K562 (cell line): Measurements from ENCODE around the gene THAP11. TPM values are rescaled to one million over a fixed set of nuclear protein-coding genes. Genes with fewer than 3 reads are reported as not detected.

ENCODE experiments used
- ATAC-seq: fragments of 200-7000 bp; cut with Tn5 transposase; 3 replicates; pipeline ENCODE4 v1.9.1; 2020; ENCODE audit warnings: moderate library complexity
- BruUV-seq: library from RNA; stranded (reverse); fragments of 400-500 nt; replicated peaks from 2 replicates; lab custom pipeline; 2021; lab: Mats Ljungman, UMichigan
- CTCF ChIA-PET: fragments of 300-600 bp; formaldehyde crosslinking; extraction: SDS; loops from one replicate; lab custom pipeline; 2021; ENCODE audit warnings: low intra/inter-chr PET ratio; lab: Yijun Ruan, JAX
- POLR2A ChIA-PET: fragments of 300-600, 350-650 bp; sonication (Branson Sonifier 250); formaldehyde crosslinking; extraction: SDS; loops from one replicate; lab custom pipeline; 2021; ENCODE audit warnings: antibody characterized with exemption, inconsistent platforms; lab: Yijun Ruan, JAX
- DNase-seq, 4 experiments: peaks; one replicate each; pipeline versions ENCODE4 v3.0.0 to v3.0.0-alpha.2; 2011 to 2018; ENCODE audit warnings: low spot score in 3 of 4, mixed read lengths in 3 of 4; ENCODE audit errors: extremely low read depth in 1 of 4
- FAIRE-seq: peaks from 2 replicates; lab custom pipeline; 2011; peaks lifted over from hg19 to GRCh38; lab: Jason Lieb, UNC
- H2AFZ ChIP-seq: 2 replicates; pipeline ENCODE4 v1.6.0; 2011; ENCODE audit warnings: low read depth, low read length, control low read depth, inconsistent platforms
- H3K27ac ChIP-seq: fragments of 200-600 bp; 3 replicates; pipeline ENCODE4 v1.8.0; 2011; ENCODE audit warnings: low read depth, mild to moderate bottlenecking, control low read depth, inconsistent platforms, low read length, moderate library complexity, mixed read lengths; ENCODE audit errors: extremely low read depth
- H3K27me3 ChIP-seq, 2 experiments: fragments of 300-600 bp in 1 of 2; 2 replicates in 1 of 2; 3 replicates in 1 of 2; pipeline versions ENCODE4 v1.6.0 to v1.8.0; 2011; ENCODE audit warnings: inconsistent platforms in 2 of 2, low read length in 2 of 2, mild to moderate bottlenecking in 1 of 2, mixed read lengths in 1 of 2, moderate library complexity in 1 of 2; ENCODE audit not compliant: control insufficient read depth in 2 of 2, insufficient read depth in 2 of 2
- H3K36me3 ChIP-seq: fragments of 300-600 bp; 3 replicates; pipeline ENCODE4 v1.8.0; 2011; ENCODE audit warnings: mild to moderate bottlenecking, low read length, inconsistent platforms; ENCODE audit not compliant: control insufficient read depth, insufficient read depth
- H3K4me1 ChIP-seq, 2 experiments: fragments of 200-600 bp in 1 of 2; replicated peaks in 1 of 2; 2 replicates in 1 of 2; 3 replicates in 1 of 2; pipeline versions ENCODE4 v1.5.1 to v1.8.0; 2011; ENCODE audit warnings: inconsistent platforms in 2 of 2, low read length in 2 of 2, mild to moderate bottlenecking in 1 of 2, mixed read lengths in 1 of 2, moderate library complexity in 1 of 2; ENCODE audit not compliant: control insufficient read depth in 2 of 2, insufficient read depth in 2 of 2
- H3K4me2 ChIP-seq: 2 replicates; pipeline ENCODE4 v1.6.1; 2011; ENCODE audit warnings: low read length, control low read depth, inconsistent platforms, mixed read lengths; ENCODE audit not compliant: insufficient read depth
- H3K4me3 ChIP-seq: fragments of 200-600 bp; sonication (generic), shearing (Covaris generic); 2 replicates; pipeline ENCODE4 v1.5.1; 2016; ENCODE audit warnings: control low read depth, inconsistent platforms
- H3K79me2 ChIP-seq: fragments of 200-600 bp; 3 replicates; pipeline ENCODE4 v1.8.0; 2011; ENCODE audit warnings: low read length, inconsistent platforms; ENCODE audit not compliant: control insufficient read depth, insufficient read depth
- H3K9ac ChIP-seq, 2 experiments: 2 replicates each; pipeline versions ENCODE4 v1.6.0 to v1.6.1; 2011; ENCODE audit warnings: low read depth in 2 of 2, low read length in 2 of 2, control low read depth in 1 of 2, inconsistent platforms in 1 of 2, mild to moderate bottlenecking in 1 of 2, mixed read lengths in 1 of 2; ENCODE audit not compliant: insufficient read depth in 1 of 2
- H3K9me1 ChIP-seq: one replicate; pipeline ENCODE4 v1.6.0; 2011; ENCODE audit warnings: inconsistent platforms, mild to moderate bottlenecking, low read length, moderate library complexity; ENCODE audit not compliant: control insufficient read depth, insufficient read depth
- H3K9me3 ChIP-seq: replicated peaks from 2 replicates; pipeline ENCODE4 v1.5.1; 2011; ENCODE audit warnings: low read depth, low read length, inconsistent platforms; ENCODE audit not compliant: control insufficient read depth, insufficient read depth
- H4K20me1 ChIP-seq: replicated peaks from 2 replicates; pipeline ENCODE4 v1.6.1; 2011; ENCODE audit warnings: low read length, inconsistent platforms, mixed read lengths; ENCODE audit not compliant: control insufficient read depth, insufficient read depth
- C11orf30 ChIP-seq: fragments of 450-650 bp; IDR thresholded peaks from 2 replicates; pipeline ENCODE4 v1.6.1; 2016; ENCODE audit warnings: low read depth, mild to moderate bottlenecking
- MTA1 ChIP-seq: fragments of 450-650 bp; IDR thresholded peaks from 2 replicates; pipeline ENCODE4 v1.6.1; 2017; ENCODE audit warnings: borderline replicate concordance
- POLR2A ChIP-seq: fragments of 450-650 bp; conservative IDR thresholded peaks from 2 replicates; pipeline ENCODE4 v1.6.1; 2016
- RFX1 ChIP-seq: fragments of 450-650 bp; IDR thresholded peaks from 2 replicates; pipeline ENCODE4 v1.6.1; 2016; ENCODE audit warnings: mild to moderate bottlenecking, moderate library complexity
- WGBS: fragments of 100-300 bp; shearing (Covaris generic); methylation state at CpG from one replicate; pipeline ENCODE4 v1.1.6; 2016; ENCODE audit warnings: low coverage, mixed read lengths; ENCODE audit not compliant: insufficient coverage; ENCODE audit errors: missing lambda C conversion rate; 5-methylcytosine and 5-hydroxymethylcytosine counted together
- in situ Hi-C: fragments of 300-500 bp; cut with MboI; formaldehyde crosslinking; loops from 4 replicates; pipeline ENCODE4 v1.15.0; 2018; ENCODE audit warnings: inconsistent platforms, mixed read lengths
- intact Hi-C: fragments of 100-400 bp; cut with micrococcal nuclease; formaldehyde crosslinking; loops from 2 replicates; pipeline ENCODE4 v1.14.2; 2022
- polyA plus RNA-seq, 8 experiments: library from polyadenylated mRNA; depleted of rRNA in 4 of 8; stranded (reverse) in 5 of 8; unstranded in 3 of 8; fragments of >200 nt; fragmentation: Nextera tagmentation in 2 of 8; fragmentation: Illumina TruSeq in 1 of 8; extraction: Ambion mirVana in 2 of 8; extraction: Trizol in 1 of 8; gene quantifications; 2 replicates each; pipeline versions ENCODE4 v1.2.1 to v1.2.3, GENCODE V29; 2011 to 2014; ENCODE audit warnings: inconsistent platforms in 1 of 8, missing spikeins in 1 of 8
- total RNA-seq, 7 experiments: library from RNA; depleted of rRNA in 6 of 7; stranded (reverse); fragments of >200 nt in 6 of 7; fragmentation: Illumina TruSeq in 2 of 7; extraction: Trizol in 2 of 7; gene quantifications; 2 replicates each; pipeline versions ENCODE4 v1.2.1 to v1.2.3, GENCODE V29; 2011 to 2021; ENCODE audit warnings: low replicate concordance in 1 of 7

Gene THAP11
- total and polyA plus RNA-seq, 9 of the 15 experiments (the other 6 are each of a cell fraction or from before 2014, with no cell fraction given) = 2.4 to 31.6 (median 21.4) TPM

DNA sequence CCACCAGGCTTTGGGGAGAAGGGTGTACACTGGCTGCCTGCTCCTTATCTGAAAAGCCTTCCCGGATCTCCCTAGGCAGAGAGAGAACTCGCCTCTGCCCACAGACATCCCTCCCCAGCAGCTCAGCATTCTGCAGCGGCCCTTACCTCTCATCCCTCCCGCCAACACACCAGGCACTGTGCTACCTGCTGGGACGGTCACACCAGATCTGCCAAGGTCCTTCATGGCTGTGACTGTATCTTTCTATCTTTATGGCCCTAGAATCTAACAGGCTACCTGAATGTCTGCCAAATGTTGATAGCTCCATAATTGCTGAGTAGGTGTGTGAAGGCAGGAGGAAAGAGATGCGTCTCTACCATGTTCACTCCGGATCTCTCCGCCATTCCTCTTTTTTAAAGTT lies 27.6 kb upstream of the THAP11 start:
- intact Hi-C loops = no loop called here
- H3K27ac ChIP-seq = no peak overlapping the region
- H3K9ac ChIP-seq = peak overlapping the region in 1 of 2 experiments; percentile 6; a peak in 1 of 4 replicates
- POLR2A ChIA-PET = interaction anchor here (0.7 kb wide), 1 partner anchor 62 kb away, joined by 3 read pairs; no protein-coding TSS in a partner anchor
- CTCF ChIA-PET = no interaction called here
- no peaks in the 10 kb centered on the region for H3K9me1 ChIP-seq
- DNase-seq (no peak), FAIRE-seq (no peak)
- BruUV-seq = no TSS peak
- no peaks in the 10 kb centered on the region for H3K9me3 ChIP-seq
- H2AFZ ChIP-seq = peak overlapping the region; percentile 63
- WGBS = 17% methylated on average over 8 of the region's 8 CpGs
- no peak for TF ChIP-seq MTA1
- TF ChIP-seq C11orf30 = peak; percentile 30; the same call in 1 of the 2 replicates
- TF ChIP-seq, all 486 proteins: peak for 1
- no peak overlapping the region for H3K4me3 ChIP-seq
- no peaks in the 10 kb centered on the region for H3K27me3 ChIP-seq
- in situ Hi-C loops = loop anchor here (10.0 kb wide), 1 partner anchor 230 kb away; no protein-coding TSS in a partner anchor
- H3K4me2 ChIP-seq = peak overlapping the region; percentile 27; the same call in 1 of the 2 replicates
- ATAC-seq = peak; percentile 24; the same call in 2 of the 3 replicates
- peaks cover 5% of the 10 kb centered on the region in 2 experiments; a peak in 3 of 5 replicates for H3K4me1 ChIP-seq
- no peaks in the 10 kb centered on the region for H4K20me1 ChIP-seq
- no peaks in the 10 kb centered on the region for H3K79me2 ChIP-seq
- H3K36me3 ChIP-seq = no peaks in the 10 kb centered on the region

DNA sequence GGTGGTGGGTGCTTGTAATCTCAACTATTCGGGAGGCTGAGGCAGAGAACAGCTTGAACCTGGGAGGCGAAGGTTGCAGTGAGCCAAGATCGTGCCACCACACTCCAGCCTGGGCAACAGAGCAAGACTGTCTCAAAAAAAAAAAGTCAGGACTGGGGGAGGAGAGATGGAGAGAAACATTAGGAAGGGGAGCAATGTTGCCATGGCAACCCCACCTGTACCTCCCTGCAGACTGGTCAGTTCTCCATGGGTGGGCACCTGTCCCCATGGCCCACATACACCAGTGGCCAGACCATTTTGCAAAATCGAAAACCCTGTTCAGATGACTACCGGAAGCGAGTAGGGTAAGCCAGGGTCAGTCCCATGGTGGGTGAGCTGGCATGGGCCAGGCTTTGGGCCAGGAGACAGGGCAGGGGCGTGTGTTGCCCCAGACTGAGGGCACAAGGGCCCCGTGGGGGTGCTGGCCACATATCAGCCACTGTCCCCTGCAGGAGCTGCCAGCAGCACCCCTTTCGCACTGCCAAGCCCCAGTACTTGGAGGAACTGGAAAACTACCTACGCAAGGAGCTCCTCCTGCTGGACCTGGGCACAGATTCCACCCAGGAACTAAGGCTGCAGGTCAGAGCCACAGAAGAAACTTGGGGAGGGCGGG lies 21.4 kb upstream of the THAP11 start:
- Histone ChIP-seq H3K9ac (0 out of 4 replicates have a peak overlapping the region, but pooled peaks of 1 of the 2 experiments have one; percentile 64), H3K27ac (no peak overlapping the region), H3K4me2 (no peak overlapping the region), H3K4me1 (peaks cover 0 to 6% of the 10 kb centered on the region in 2 experiments; a peak in 2 of 5 replicates), H3K27me3 (no peaks in the 10 kb centered on the region), H3K36me3 (no peaks in the 10 kb centered on the region), H3K4me3 (no peak overlapping the region), H2AFZ (no peak overlapping the region), H4K20me1 (no peaks in the 10 kb centered on the region), H3K9me1 (no peaks in the 10 kb centered on the region), H3K79me2 (no peaks in the 10 kb centered on the region), H3K9me3 (no peaks in the 10 kb centered on the region)
- in situ Hi-C loops = no loop called here
- 36% methylated on average over 10 of the region's 11 CpGs for WGBS
- ChIA-PET CTCF (no interaction called here), POLR2A (no interaction called here)
- BruUV-seq = no TSS peak
- TF ChIP-seq RFX1 = peak; percentile 78
- no peak for TF ChIP-seq POLR2A
- no peak for DNase-seq
- FAIRE-seq = no peak
- intact Hi-C loops = no loop called here
- ATAC-seq = no peak
